UCSD-AML1 (cell line): ENCODE measurements around the gene ZBTB38.

Experiments
- DNase-seq: peaks from one replicate; lab custom pipeline; 2025; ENCODE audit not compliant: unreplicated experiment; lab: John Stamatoyannopoulos, UW

The ZBTB38 gene

DNA sequence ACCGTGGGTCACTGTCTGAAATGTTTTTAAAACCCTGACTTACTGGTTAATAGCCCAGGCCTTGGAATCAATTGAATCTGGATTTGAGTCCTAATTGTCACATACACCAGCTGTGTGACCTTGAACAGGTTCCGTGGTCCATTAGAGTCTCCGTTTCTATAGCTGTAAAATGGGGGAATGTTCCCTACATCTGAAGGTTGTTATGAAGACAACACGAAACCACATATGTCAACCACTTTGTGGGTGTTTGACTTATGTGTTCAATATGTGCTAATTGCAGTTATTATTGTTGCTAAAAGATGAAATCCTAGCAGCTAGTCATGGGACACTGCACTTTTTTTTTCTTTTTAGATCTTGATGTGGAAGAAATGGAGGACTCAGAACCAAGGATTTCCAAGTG lies 35.3 kb downstream of the ZBTB38 start:
- no peak for DNase-seq

DNA sequence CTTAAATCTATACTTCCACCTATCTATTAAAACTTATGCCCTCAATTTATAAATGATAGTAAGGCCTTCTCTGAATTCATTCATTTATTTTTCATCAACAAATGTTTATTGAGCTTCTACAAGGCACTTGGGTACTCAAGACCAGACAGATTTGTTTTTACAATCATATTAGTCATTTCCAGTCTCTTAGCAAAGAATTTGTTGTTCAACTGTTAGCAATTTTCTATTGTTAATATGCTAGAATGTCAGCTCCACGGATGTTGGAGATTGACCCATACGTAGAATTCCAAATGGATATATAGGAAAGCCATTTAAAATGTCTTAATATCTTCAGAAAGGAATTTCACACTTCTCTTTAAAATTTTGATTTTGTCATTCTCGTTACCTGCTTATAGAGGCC lies 36.7 kb downstream of the ZBTB38 start:
- DNase-seq: no peak

DNA sequence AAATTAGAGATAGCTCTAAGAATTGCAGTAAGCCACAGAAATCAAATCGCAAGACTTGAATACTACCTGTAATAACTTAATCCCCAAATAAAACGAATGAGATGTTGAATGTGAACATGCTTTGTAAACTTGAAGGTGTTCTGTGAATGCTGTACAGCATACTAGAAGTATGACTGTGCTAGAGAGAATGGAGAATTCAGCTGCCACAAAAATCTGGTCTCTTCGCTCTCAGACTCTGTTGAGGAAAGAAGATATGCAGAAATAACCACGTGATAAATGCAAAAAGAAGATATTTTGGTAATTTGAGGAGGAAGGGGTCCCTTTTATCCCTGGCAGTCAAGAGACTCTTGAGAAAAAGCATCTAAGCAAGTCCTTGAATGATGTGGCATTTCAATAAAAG lies 37.3 kb downstream of the ZBTB38 start:
- DNase-seq: no peak

DNA sequence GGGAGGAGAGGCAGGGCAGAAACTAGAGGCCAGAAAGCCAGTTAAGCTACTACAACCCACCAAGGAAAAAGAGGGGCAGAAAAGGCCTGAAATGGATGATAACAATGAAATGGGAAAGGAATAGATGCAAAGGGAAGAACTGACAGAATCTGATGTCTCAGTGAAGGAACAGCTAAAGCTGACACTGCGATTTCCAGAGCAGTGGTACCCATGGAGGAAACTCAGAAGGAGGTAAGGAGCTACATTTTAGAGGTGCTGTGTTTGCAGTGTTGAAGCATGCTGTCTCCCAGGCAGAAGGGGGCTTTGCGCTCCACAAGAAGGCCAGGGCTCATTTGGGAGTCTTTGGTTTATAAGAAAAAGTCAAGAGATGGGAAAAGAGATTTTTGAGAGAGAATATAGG lies 38.0 kb downstream of the ZBTB38 start:
- no peak for DNase-seq

DNA sequence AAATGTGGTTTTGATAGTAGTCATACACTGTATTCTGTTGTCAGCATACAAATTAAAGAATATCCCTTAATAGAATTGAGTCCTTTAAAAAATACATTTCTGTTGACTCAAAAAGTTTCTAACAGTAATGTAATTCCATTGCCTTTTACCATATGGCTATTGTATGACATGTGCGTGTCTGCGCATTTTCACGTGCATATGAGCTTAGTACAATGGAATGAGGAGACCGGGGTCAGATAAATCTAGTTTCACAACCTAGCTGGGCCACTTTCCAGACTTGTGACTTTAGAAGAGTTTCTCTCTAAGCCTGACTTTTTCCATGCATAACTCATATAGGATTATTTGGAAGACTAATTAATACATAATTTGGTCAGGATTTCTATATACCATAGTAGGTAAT lies 38.7 kb downstream of the ZBTB38 start:
- DNase-seq: no peak

DNA sequence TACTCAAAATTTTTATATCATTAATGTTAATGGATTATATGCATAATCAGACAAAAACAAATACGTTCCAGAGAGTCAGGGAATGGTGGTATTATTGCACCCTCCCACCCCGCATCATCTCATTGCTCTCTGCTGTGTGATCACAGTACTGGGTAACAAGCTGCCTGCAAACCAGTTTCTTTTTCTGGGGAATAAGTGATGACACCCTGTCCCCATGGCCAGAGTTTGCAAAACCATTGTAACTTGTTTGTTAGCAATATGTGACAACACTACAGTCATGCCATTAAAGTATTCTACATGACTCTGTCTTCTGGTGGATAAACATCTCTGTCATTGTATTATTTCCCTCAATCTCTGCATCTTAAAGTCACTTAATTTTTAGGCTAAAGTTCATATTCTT lies 39.5 kb downstream of the ZBTB38 start:
- DNase-seq: no peak

DNA sequence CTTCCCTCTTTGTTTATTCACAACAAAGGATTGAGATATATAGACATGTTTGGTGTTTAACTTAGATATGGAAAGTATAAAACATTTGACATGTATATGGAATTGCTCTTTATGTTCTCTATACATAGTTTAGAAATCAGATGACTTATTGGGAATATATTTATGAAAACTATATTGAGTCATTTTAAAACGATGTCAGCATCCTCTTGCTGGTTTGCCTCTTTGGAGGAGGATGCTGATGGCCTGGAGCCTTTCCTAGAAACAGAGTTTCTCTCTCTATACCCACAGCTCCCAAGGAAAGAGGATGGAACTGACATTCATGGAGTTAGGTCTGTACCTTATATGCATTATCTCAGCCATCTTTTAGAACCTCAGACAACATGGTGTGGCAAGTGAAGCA lies 40.3 kb downstream of the ZBTB38 start:
- no peak for DNase-seq

DNA sequence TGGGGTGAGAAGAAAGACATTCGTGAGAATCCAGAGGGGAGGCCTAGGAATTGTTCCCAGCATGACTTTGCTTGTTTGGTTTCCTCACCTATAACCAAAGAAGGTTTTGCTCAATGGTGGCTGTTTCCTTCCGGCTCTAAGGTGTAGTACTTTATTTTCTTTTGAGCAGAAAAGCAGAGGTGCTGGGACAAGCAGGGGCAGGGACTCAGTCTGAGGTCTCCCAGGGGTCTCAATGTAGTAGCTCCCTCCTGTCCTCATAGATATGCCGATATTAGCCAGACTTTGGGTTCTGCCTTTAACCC lies 41.6 kb downstream of the ZBTB38 start:
- no peak for DNase-seq

DNA sequence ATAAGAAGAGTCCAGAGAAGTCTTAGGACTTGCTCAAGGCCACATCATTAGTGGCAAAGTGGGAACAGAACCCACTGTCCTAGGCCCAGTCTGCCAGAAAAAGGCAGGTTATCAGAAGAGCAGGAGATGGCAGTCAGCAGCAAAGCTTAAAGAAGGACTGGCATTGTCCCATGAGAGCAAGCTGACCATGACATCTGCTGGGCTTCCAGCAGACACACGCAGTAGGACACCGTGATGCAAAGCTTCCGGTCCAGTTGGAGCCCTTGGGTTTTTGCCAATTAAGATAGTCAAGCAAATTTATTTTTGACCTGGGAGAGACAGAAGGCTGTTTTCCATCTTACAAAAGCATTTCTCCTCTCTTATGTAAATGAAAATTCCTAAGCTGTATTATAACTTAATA lies 42.1 kb downstream of the ZBTB38 start:
- no peak for DNase-seq

DNA sequence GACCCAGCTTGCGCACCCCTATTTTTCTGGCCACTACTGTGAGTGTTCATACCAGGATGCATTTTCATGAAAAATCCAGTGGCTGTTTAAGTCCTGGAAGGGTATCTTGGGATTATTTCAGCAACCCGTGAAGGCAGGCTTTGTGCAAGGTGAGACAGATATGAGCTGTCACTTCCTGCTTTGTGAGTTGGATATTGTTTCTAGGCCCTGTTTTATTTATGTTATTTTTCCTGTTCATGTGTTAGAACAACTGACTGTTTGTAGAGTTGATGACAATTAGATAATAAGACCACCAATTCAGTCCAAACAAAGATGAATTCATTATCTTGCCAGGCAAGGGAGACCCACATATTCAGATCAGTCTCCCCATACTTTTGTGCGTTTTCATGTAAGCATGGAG lies 42.5 kb downstream of the ZBTB38 start:
- no peak for DNase-seq

DNA sequence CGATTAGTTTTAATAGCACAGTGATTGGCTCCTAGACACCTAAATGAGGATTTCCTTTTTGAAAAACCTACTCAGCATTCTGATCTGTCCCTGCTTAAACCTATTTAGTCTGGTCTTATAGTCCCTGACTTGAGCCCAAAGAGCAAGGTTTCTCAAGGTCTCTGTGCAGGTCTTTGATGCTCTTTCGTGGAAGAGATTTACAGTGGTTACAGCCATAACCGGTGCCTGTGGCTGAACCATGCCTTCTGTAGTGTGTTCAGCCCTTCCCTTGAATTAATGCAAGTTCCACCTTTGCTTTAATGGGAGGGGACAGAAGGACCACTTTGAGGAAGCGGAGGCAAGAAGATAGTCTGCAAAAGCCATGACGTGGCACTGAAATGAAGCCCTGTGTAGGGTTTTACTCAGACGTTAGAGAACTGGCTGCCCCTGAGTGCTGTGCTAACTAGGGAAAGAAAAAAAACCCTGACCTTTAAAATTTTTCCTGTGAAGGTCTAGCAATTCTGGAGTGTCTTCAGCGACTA lies 43.0 kb downstream of the ZBTB38 start:
- DNase-seq: no peak

DNA sequence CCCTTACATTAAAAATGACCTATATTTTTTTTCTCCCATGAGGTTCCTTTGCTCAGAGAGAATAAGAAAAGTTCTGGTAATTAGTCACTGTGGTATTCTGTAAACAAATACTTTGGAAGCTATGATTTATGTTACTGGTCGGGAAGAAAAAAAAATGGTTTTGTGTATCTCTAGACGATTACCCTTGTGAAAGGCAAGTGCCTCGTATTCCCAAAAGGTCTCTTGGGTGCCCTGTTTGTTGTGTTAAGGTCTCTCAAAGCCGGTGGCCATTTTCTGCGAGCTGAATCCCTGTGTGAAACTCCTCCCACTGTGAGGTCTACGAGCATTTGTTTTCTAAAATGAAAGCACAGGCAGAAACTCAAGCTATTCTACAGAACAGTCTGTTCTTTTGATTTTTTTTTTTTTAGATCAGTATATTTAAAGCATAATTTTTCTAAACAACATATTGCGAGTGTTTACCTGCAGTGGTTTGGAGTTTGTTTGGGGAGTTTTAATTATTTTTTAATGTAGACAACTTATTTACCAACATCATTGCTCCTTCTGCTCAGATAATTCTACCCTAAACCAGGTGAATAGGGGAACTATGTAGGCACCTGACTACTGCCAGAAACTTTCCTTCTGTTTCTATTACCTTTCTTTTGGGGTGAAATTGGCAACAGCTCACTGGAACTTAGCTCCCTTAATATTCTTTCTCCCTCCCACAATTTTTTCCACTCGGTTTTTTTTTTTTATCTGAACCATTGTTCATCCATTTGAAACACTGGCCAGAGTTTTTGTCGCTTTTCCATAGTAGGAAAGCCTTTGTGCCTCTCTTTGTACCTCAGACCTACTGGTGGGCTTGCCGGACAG lies 44.0 kb downstream of the ZBTB38 start:
- DNase-seq: no peak

DNA sequence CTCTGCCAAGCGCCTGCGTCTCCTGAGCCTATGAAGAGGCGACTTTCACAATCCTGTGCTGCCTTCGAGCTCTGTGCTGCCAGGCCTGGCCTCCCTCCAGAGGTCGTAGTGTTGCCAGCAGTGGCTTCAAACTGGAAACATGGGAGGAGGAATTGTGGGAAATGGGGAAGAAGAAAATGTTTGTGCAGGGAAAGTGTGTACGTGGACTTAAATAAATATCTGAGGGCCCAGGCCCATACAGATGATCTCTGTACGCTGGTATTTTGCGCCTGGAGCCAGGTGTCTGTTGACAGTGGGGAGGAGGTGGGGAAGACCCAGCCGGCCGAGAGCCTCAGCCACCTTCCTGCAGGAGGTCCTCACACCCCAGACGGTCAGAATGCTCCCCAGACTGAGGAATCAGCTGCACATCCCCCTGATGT lies 44.6 kb downstream of the ZBTB38 start:
- DNase-seq: no peak

DNA sequence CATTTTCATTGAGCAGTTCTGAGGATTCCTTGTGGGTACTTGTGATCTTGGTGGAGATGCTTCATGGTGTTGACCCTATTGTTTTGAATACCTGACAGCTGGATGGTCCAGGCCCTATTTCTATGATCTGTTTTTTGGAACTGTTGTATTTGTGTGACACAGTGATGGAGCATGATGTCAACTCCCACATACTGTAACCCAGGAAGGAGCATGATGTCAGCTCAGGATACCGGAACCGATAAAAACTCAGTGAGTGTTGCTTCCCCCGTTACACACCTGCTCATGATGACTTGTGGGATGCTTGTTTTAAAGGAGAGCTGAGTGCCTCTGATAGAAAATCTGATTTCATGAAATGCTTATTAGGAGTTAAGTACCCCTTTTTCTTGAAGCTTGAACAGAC lies 45.1 kb downstream of the ZBTB38 start:
- no peak for DNase-seq

DNA sequence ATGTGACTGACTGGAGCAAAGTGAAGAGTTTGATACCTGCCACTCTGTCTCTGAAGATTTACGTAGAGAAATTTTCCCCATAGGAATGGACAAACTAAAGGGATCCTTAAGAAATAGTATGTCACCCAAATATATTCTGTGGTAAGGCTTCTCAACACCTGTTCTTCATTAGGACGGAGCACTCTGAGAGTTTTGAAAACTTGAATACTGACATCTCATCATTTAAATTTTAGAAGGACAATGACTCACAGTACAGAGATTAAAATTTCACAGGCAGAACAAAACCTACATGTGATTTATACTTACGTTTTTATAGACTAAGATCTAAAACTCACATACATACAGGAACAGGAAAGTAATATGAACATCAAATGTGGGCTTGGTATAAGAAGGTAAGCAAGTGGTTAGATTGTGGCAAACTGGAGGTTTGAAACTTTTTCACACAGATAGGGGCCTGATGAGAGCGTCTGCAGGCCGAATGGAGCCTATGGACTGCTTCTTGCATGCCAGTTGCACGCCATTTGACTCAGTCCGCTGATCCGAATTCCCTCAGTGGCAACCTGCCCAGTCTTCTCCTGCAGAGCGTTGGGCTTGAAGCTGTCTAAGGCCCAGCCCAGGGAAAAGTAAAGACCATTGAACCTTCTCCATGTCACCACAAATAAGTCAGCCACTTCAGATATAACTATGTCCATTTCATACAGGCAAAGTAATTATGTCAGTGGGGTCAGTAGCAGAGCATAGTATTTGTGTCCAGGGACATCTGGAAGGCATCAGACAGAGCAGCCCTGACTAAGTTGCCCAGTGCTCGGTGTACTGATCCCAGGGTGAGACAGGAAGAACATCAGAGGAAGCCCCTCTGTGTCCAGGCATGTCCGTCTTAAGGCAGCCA lies 45.7 kb downstream of the ZBTB38 start:
- DNase-seq: no peak

DNA sequence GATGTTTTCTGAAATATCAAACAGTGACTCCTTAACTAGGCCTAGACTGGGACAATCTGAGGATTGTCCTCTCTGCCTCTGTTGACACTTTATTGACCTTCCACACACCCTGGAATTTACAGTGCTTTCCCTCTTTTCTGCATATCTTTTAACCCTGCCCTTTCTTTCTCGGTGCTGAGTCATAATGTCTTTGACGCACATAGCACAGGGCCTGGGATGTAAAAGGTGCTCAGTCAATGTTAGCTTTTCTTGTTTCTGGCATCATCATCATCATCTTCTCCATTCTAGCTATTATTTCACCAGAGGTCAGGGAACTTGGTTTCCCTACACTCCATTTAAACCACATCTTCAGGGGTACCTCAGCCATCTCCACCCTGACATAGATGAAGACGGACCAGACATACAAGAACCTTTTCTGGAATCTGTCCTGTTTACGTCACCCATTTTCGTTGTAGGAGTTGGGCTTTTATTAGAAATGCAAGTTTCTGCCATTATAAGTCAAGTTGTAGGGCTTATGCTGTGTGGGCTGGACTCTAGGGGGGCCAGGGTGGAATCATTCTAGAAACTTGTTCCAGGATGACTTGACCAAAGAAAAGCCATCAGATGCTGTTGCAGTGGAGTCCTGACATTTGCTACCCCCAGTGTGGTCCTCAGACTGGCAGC lies 46.6 kb downstream of the ZBTB38 start:
- no peak for DNase-seq

DNA sequence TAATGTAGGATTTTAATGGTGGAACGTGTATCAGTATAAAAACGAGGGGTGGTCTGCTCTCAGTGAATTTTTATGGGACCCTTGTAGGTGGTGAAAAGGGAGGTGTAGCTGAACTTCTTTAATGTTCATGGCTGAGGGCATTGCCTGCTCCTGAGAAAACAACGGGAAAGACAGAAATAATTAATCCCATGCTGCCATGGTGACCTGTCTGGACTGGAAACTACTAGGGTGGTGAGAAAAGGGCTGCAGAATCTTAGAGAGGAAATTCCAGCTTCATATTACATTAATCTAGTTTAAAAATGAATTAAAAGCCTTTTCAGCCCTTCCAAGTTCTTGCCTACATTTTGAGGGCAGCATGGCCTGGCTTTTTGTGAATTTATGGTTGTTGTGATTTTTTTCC lies 47.6 kb downstream of the ZBTB38 start:
- DNase-seq: no peak
